Loucy (cell line): Measurements from ENCODE around the gene RILPL1.

Experiments
- CTCF ChIP-seq: fragments of 200-600 bp; sonication (generic); conservative IDR thresholded peaks from 2 replicates; pipeline ENCODE4 v1.5.1; 2014; ENCODE audit warnings: mild to moderate bottlenecking, antibody characterized with exemption, low read length
- EZH2phosphoT487 ChIP-seq: fragments of 200-600 bp; IDR thresholded peaks from 2 replicates; pipeline ENCODE4 v1.6.1; 2018; ENCODE audit warnings: antibody characterized with exemption, mild to moderate bottlenecking, moderate library complexity, borderline replicate concordance

GRCh38 chr12:123559468-123559867 is 25.9 kb upstream of the RILPL1 start:
- TF ChIP-seq CTCF = no peak
- TF ChIP-seq EZH2phosphoT487 = no peak
